A549 (cell line): ENCODE measurements around the gene AIPL1. TPM values are rescaled to one million over a fixed set of nuclear protein-coding genes. Genes with fewer than 3 reads are reported as not detected.
A peak's percentile ranks its signal among the peaks of the same experiment; 100 is the strongest.

ENCODE experiments used
- ATAC-seq, 2 experiments: fragments of 200-7000 bp in 1 of 2; fragments of >200 bp in 1 of 2; cut with Nextera tagmentation in 1 of 2; cut with Tn5 transposase in 1 of 2; 3 replicates each; pipeline versions ENCODE4 v1.8.0 to v1.9.1; 2018 to 2020; ENCODE audit warnings: mild to moderate bottlenecking in 1 of 2, moderate library complexity in 1 of 2
- CTCF ChIA-PET: fragments of 300-600 bp; sonication (Branson Sonifier 250); formaldehyde crosslinking; extraction: SDS; loops from one replicate; lab custom pipeline; 2021; ENCODE audit warnings: antibody characterized with exemption, inconsistent platforms; lab: Yijun Ruan, JAX
- POLR2A ChIA-PET: fragments of 350-600 bp; formaldehyde crosslinking; extraction: SDS; loops from one replicate; lab custom pipeline; 2021; ENCODE audit warnings: antibody characterized with exemption, inconsistent platforms; lab: Yijun Ruan, JAX
- DNase-seq, 2 experiments: peaks; one replicate each; pipeline versions ENCODE4 v3.0.0 to v3.0.0-alpha.2; 2011 to 2016; ENCODE audit warnings: low read depth in 1 of 2, low spot score in 1 of 2
- FAIRE-seq: peaks from 2 replicates; lab custom pipeline; 2011; peaks lifted over from hg19 to GRCh38; lab: Jason Lieb, UNC
- H3K27ac ChIP-seq, 2 experiments: fragments of >200 bp; sonication (Bioruptor Twin); formaldehyde crosslinking; 3 replicates each; pipeline ENCODE4 v1.5.1; 2016 to 2017
- H3K4me1 ChIP-seq: fragments of >200 bp; sonication (Bioruptor Twin); formaldehyde crosslinking; 3 replicates; pipeline ENCODE4 v1.6.1; 2016
- H3K4me2 ChIP-seq: fragments of >200 bp; sonication (Bioruptor Twin); formaldehyde crosslinking; 3 replicates; pipeline ENCODE4 v1.6.1; 2016
- H3K4me3 ChIP-seq: fragments of >200 bp; sonication (Bioruptor Twin); formaldehyde crosslinking; 3 replicates; pipeline ENCODE4 v1.5.1; 2016
- H3K9me3 ChIP-seq: fragments of >200 bp; sonication (Bioruptor Twin); formaldehyde crosslinking; 3 replicates; pipeline ENCODE4 v1.6.1; 2016
- CHD2 ChIP-seq: fragments of 150-350 bp; IDR thresholded peaks from 2 replicates; pipeline ENCODE4 v1.6.1; 2014; ENCODE audit warnings: low read length; ENCODE audit not compliant: partially characterized antibody
- CHD4 ChIP-seq: fragments of 200-600 bp; sonication (generic); IDR thresholded peaks from 2 replicates; pipeline ENCODE4 v1.6.1; 2016; ENCODE audit warnings: antibody characterized with exemption, mild to moderate bottlenecking, borderline replicate concordance
- FOSB ChIP-seq: fragments of 250-450 bp; sonication (Bioruptor Pico); IDR thresholded peaks from 2 replicates; pipeline ENCODE4 v1.5.0; 2020; ENCODE audit warnings: mild to moderate bottlenecking, moderate library complexity
- FOSL2 ChIP-seq, 2 experiments: fragments of 450-650 bp in 1 of 2; fragments of >200 bp in 1 of 2; sonication (Bioruptor Twin) in 1 of 2; formaldehyde crosslinking; IDR thresholded peaks; 2 replicates each; pipeline versions ENCODE4 v1.5.0 to v1.6.1; 2016 to 2020; ENCODE audit warnings: mild to moderate bottlenecking in 1 of 2, moderate library complexity in 1 of 2
- GATA3 ChIP-seq: IDR thresholded peaks from 2 replicates; pipeline ENCODE4 v1.6.1; 2012; ENCODE audit warnings: borderline replicate concordance
- HDAC2 ChIP-seq: fragments of 200-600 bp; sonication (generic); IDR thresholded peaks from 2 replicates; pipeline ENCODE4 v1.6.1; 2016
- HOXB13 ChIP-seq: fragments of 250-450 bp; sonication (Bioruptor Pico); IDR thresholded peaks from 2 replicates; pipeline ENCODE4 v1.5.0; 2020; ENCODE audit warnings: low read depth, mild to moderate bottlenecking, moderate library complexity
- JUN ChIP-seq, 2 experiments: fragments of >200 bp; sonication (Bioruptor Twin); formaldehyde crosslinking; IDR thresholded peaks; 2 replicates in 1 of 2; 3 replicates in 1 of 2; pipeline ENCODE4 v1.6.1; 2016 to 2017
- NR3C1 ChIP-seq: fragments of >200 bp; sonication (Bioruptor Twin); formaldehyde crosslinking; IDR thresholded peaks from 3 replicates; pipeline ENCODE4 v1.6.1; 2017
- RAD21 ChIP-seq, 2 experiments: fragments of >200 bp in 1 of 2; sonication (Bioruptor Twin) in 1 of 2; formaldehyde crosslinking in 1 of 2; IDR thresholded peaks in 1 of 2; conservative IDR thresholded peaks in 1 of 2; 2 replicates in 1 of 2; 3 replicates in 1 of 2; pipeline ENCODE4 v1.6.1; 2012 to 2018; ENCODE audit warnings: inconsistent platforms in 1 of 2
- RFX5 ChIP-seq: fragments of 450-650 bp; IDR thresholded peaks from 2 replicates; pipeline ENCODE4 v1.7.1; 2014; ENCODE audit warnings: antibody characterized with exemption, mild to moderate bottlenecking, moderate library complexity
- SMC3 ChIP-seq: fragments of >200 bp; sonication (Bioruptor Twin); formaldehyde crosslinking; IDR thresholded peaks from 3 replicates; pipeline ENCODE4 v1.6.1; 2018; ENCODE audit warnings: inconsistent platforms
- ZFP36 ChIP-seq: fragments of 450-650 bp; IDR thresholded peaks from 2 replicates; pipeline ENCODE4 v1.6.1; 2014; ENCODE audit warnings: borderline replicate concordance; ENCODE audit not compliant: partially characterized antibody
- ZSCAN20 ChIP-seq: fragments of 250-450 bp; sonication (Bioruptor Pico); IDR thresholded peaks from 2 replicates; pipeline ENCODE4 v1.8.0; 2022; ENCODE audit warnings: mild to moderate bottlenecking, moderate library complexity
- WGBS: methylation state at CpG from one replicate; pipeline ENCODE4 v1.1.6; 2017; ENCODE audit errors: missing lambda C conversion rate; 5-methylcytosine and 5-hydroxymethylcytosine counted together
- polyA plus RNA-seq, 4 experiments: library from polyadenylated mRNA; depleted of rRNA in 3 of 4; stranded (reverse); fragments of >200 nt; fragmentation: RNase III in 1 of 4; extraction: RNeasy Plus Mini Kit Qiagen cat#74134 plus additional on column Dnase treatment in 1 of 4; gene quantifications; 2 replicates in 3 of 4; 3 replicates in 1 of 4; pipeline ENCODE4 v1.2.3, GENCODE V29; 2011 to 2017
- TF ChIP-seq, protein P1 (sequence below): fragments of 150-350 bp; IDR thresholded peaks from 2 replicates; pipeline ENCODE4 v1.6.1; 2014; ENCODE audit warnings: low read depth, mild to moderate bottlenecking, low read length
- TF ChIP-seq, protein P2 (sequence below): fragments of >200 bp; sonication (Bioruptor Twin); formaldehyde crosslinking; IDR thresholded peaks from 3 replicates; pipeline ENCODE4 v1.5.1; 2016
- TF ChIP-seq, protein P3 (sequence below): fragments of 250-450 bp; sonication (Bioruptor Pico); IDR thresholded peaks from 2 replicates; pipeline ENCODE4 v1.5.0; 2021; ENCODE audit warnings: mild to moderate bottlenecking, moderate library complexity, borderline replicate concordance
- TF ChIP-seq, protein P4 (sequence below): IDR thresholded peaks from 2 replicates; pipeline ENCODE4 v1.6.1; 2012; ENCODE audit warnings: low read depth, borderline replicate concordance

Gene AIPL1
- polyA plus RNA-seq, 2 of the 4 experiments (the other 2 are of a cell fraction): not detected

DNA sequence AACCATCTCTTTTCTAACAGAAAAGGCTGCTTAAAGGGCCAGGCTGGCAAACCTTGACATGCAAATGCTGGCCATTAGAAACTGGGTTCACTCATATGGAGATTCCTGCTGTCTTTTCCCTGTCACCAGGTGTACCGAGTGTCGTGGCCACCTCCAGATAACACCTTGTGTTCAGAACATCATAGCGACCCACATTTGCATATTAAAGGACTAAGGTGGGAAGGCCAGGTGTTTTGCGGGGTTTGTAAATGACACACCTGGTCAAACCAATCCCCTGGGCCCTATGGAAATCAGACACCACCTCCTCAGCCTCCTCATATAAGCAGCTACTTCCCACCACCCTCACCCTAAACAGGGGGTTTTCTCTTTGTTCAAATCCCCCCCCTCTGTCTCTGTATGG, 2.5 kb upstream of the AIPL1 start (continued):
- TF ChIP-seq, protein P1, sequence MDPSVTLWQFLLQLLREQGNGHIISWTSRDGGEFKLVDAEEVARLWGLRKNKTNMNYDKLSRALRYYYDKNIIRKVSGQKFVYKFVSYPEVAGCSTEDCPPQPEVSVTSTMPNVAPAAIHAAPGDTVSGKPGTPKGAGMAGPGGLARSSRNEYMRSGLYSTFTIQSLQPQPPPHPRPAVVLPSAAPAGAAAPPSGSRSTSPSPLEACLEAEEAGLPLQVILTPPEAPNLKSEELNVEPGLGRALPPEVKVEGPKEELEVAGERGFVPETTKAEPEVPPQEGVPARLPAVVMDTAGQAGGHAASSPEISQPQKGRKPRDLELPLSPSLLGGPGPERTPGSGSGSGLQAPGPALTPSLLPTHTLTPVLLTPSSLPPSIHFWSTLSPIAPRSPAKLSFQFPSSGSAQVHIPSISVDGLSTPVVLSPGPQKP: no peak
- TF ChIP-seq HDAC2: no peak
- no peak for TF ChIP-seq ZSCAN20 (CRISPR knock-in tag)
- no peak for TF ChIP-seq JUN (IDR thresholded peaks at IDR 0.05)
- TF ChIP-seq, all 56 proteins: peak for 0

DNA sequence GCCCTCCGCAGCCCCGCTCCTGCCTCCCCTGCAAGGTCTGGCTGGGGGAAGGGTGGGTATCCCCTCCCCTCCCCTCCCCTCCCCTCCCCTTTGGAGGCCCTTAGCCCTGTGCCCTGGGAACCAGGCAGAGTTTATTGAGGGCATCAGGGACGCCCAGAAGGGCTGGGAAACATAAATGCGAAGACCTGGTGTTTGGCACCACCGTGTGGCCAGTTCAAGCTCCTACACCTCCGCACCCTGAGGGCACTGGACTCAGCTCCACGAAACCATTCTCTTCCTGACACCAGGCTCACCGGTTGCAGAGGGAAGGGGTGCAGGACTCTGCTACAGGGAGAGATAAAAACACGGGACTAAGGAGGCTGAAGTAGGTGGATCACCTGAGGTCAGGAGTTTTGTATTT, 1.0 kb upstream of the AIPL1 start:
- POLR2A ChIA-PET: interaction anchor here (1.0 kb wide), 1 partner anchor 8 kb away, joined by 6 read pairs; the partner anchor contains the start of gene PIMREG
- Histone ChIP-seq H3K9me3 (peaks cover 5% of the 10 kb centered on the region; the same call in 2 of the 3 replicates), H3K4me2 (no peak overlapping the region), H3K27ac (no peak overlapping the region), H3K4me1 (no peaks in the 10 kb centered on the region), H3K4me3 (no peak overlapping the region)
- CTCF ChIA-PET: interaction anchor here (0.6 to 6.0 kb wide), 43 partner anchors 10 to 1791 kb away, joined by 3 to 76 read pairs (median 4); partner anchors contain the start of genes C1QBP and CHRNE
- DNase-seq (peak; percentile 79 to 90), FAIRE-seq (peak; percentile 91), ATAC-seq (peak; percentile 93 to 98)
- 16% methylated on average over 9 of the region's 9 CpGs for WGBS
- no peak for TF ChIP-seq JUN (IDR thresholded peaks at IDR 0.05)
- peak; percentile 87 to 88 for TF ChIP-seq RAD21 (conservative IDR thresholded peaks at IDR 0.05 in 1 of 2, IDR thresholded peaks at IDR 0.05 in 1 of 2)
- TF ChIP-seq ZFP36: no peak
- TF ChIP-seq, protein P2, sequence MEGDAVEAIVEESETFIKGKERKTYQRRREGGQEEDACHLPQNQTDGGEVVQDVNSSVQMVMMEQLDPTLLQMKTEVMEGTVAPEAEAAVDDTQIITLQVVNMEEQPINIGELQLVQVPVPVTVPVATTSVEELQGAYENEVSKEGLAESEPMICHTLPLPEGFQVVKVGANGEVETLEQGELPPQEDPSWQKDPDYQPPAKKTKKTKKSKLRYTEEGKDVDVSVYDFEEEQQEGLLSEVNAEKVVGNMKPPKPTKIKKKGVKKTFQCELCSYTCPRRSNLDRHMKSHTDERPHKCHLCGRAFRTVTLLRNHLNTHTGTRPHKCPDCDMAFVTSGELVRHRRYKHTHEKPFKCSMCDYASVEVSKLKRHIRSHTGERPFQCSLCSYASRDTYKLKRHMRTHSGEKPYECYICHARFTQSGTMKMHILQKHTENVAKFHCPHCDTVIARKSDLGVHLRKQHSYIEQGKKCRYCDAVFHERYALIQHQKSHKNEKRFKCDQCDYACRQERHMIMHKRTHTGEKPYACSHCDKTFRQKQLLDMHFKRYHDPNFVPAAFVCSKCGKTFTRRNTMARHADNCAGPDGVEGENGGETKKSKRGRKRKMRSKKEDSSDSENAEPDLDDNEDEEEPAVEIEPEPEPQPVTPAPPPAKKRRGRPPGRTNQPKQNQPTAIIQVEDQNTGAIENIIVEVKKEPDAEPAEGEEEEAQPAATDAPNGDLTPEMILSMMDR: peak; percentile 84
- TF ChIP-seq FOSB (CRISPR knock-in tag): no peak
- no peak for TF ChIP-seq CHD4
- no peak for TF ChIP-seq CHD2
- TF ChIP-seq, protein P3, sequence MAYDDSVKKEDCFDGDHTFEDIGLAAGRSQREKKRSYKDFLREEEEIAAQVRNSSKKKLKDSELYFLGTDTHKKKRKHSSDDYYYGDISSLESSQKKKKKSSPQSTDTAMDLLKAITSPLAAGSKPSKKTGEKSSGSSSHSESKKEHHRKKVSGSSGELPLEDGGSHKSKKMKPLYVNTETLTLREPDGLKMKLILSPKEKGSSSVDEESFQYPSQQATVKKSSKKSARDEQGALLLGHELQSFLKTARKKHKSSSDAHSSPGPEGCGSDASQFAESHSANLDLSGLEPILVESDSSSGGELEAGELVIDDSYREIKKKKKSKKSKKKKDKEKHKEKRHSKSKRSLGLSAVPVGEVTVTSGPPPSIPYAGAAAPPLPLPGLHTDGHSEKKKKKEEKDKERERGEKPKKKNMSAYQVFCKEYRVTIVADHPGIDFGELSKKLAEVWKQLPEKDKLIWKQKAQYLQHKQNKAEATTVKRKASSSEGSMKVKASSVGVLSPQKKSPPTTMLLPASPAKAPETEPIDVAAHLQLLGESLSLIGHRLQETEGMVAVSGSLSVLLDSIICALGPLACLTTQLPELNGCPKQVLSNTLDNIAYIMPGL (CRISPR knock-in tag): no peak
- TF ChIP-seq, protein P4, sequence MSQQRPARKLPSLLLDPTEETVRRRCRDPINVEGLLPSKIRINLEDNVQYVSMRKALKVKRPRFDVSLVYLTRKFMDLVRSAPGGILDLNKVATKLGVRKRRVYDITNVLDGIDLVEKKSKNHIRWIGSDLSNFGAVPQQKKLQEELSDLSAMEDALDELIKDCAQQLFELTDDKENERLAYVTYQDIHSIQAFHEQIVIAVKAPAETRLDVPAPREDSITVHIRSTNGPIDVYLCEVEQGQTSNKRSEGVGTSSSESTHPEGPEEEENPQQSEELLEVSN: no peak
- no peak for TF ChIP-seq FOSL2 (IDR thresholded peaks at IDR 0.05)
- TF ChIP-seq FOSL2 (CRISPR knock-in tag; IDR thresholded peaks at IDR 0.05): no peak
- no peak for TF ChIP-seq GATA3
- peak; percentile 76 for TF ChIP-seq SMC3
- TF ChIP-seq HOXB13 (CRISPR knock-in tag): no peak
- TF ChIP-seq, protein P1: no peak

DNA sequence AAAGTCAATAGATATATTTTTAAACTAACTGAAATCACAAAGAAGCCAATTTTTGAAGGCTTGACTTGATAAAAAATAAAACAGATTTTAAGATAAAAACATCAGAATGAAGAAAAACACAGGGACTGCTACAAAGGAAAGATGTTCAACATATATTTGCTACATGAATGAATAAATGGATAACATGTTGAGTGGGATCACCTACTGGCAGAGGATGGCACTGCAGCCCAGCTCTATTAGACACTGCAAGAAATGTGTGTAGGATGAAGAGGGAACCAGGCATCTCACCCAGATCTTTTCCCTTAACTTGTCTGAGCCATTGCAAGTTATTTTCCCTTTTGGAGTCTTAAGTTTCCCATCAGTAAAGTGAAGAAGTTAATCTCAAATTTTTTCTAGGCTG, 4.2 kb downstream of the AIPL1 start:
- CTCF ChIA-PET: interaction anchor here (0.7 to 1.9 kb wide), 5 partner anchors 9 to 994 kb away, joined by 3 to 6 read pairs (median 5); no protein-coding TSS in a partner anchor
- DNase-seq: peak in 1 of 2 experiments; percentile 50
- ATAC-seq: no peak

More for the DNA sequence above, 4.2 kb downstream of the AIPL1 start:
- POLR2A ChIA-PET: no interaction called here
- Histone ChIP-seq H3K4me3 (no peak overlapping the region), H3K4me1 (no peaks in the 10 kb centered on the region), H3K4me2 (no peak overlapping the region), H3K9me3 (peaks cover 15% of the 10 kb centered on the region; the same call in 2 of the 3 replicates)
- peak; percentile 46 for FAIRE-seq
- no peak for TF ChIP-seq NR3C1
- no peak for TF ChIP-seq RFX5
- TF ChIP-seq, all 56 proteins: peak for 0
- no peak overlapping the region for H3K27ac ChIP-seq
